GM23338 (cell line): ENCODE data around the gene TOP2A. TPM values are rescaled to one million over a fixed set of nuclear protein-coding genes. Genes with fewer than 3 reads are reported as not detected.
A peak's percentile ranks its signal among the peaks of the same experiment; 100 is the strongest.

Experiments
- ATAC-seq: fragments of 200-7000 bp; cut with Tn5 transposase; 3 replicates; pipeline ENCODE4 v1.9.1; 2020
- DNase-seq: peaks from one replicate; pipeline ENCODE4 v3.0.0-alpha.2; 2015; ENCODE audit warnings: low spot score
- H2AFZ ChIP-seq: fragments of 200-600 bp; sonication (generic); 2 replicates; pipeline ENCODE4 v1.8.0; 2016; ENCODE audit warnings: antibody characterized with exemption, mild to moderate bottlenecking, moderate library complexity
- H3F3A ChIP-seq: fragments of 200-600 bp; sonication (generic); replicated peaks from 2 replicates; pipeline ENCODE4 v1.8.0; 2017; ENCODE audit warnings: antibody characterized with exemption, mixed run types, low read depth
- H3K27ac ChIP-seq: fragments of 200-600 bp; sonication (generic); 2 replicates; pipeline ENCODE4 v1.6.1; 2016; ENCODE audit warnings: low read depth
- H3K27me3 ChIP-seq: fragments of 200-600 bp; sonication (generic); 2 replicates; pipeline ENCODE4 v1.8.0; 2016; ENCODE audit warnings: mild to moderate bottlenecking, mixed run types, moderate library complexity; ENCODE audit not compliant: insufficient read depth
- H3K36me3 ChIP-seq: fragments of 200-600 bp; sonication (generic); 2 replicates; pipeline ENCODE4 v1.8.0; 2016; ENCODE audit warnings: mild to moderate bottlenecking; ENCODE audit not compliant: insufficient read depth
- H3K4me1 ChIP-seq: fragments of 200-600 bp; sonication (generic); 2 replicates; pipeline ENCODE4 v1.8.0; 2016; ENCODE audit warnings: mild to moderate bottlenecking, moderate library complexity; ENCODE audit not compliant: insufficient read depth
- H3K4me2 ChIP-seq: fragments of 200-600 bp; sonication (generic); 2 replicates; pipeline ENCODE4 v1.7.1; 2017; ENCODE audit warnings: mixed run types
- H3K4me3 ChIP-seq: fragments of 200-600 bp; sonication (generic); 2 replicates; pipeline ENCODE4 v1.6.1; 2016; ENCODE audit warnings: mixed run types
- H3K79me2 ChIP-seq: fragments of 200-600 bp; sonication (generic); replicated peaks from 2 replicates; pipeline ENCODE4 v1.8.0; 2017; ENCODE audit warnings: mild to moderate bottlenecking; ENCODE audit not compliant: insufficient read depth
- H3K9me2 ChIP-seq: fragments of 200-600 bp; sonication (generic); 2 replicates; pipeline ENCODE4 v1.8.0; 2017; ENCODE audit not compliant: insufficient read depth
- H4K20me1 ChIP-seq: fragments of 200-600 bp; sonication (generic); replicated peaks from 2 replicates; pipeline ENCODE4 v1.8.0; 2017; ENCODE audit warnings: mild to moderate bottlenecking; ENCODE audit not compliant: insufficient read depth
- H3K27ac Mint-ChIP-seq: 2 replicates; pipeline ENCODE4 v1.8.0; 2020; ENCODE audit warnings: inconsistent platforms, mild to moderate bottlenecking, moderate library complexity, mixed read lengths
- H3K27me3 Mint-ChIP-seq: 3 replicates; pipeline ENCODE4 v1.8.0; 2022; ENCODE audit warnings: low read depth, mild to moderate bottlenecking, moderate library complexity, mixed read lengths, inconsistent platforms; ENCODE audit not compliant: insufficient read depth, poor library complexity
- H3K36me3 Mint-ChIP-seq: 3 replicates; pipeline ENCODE4 v1.8.0; 2021; ENCODE audit warnings: low read depth, mild to moderate bottlenecking, inconsistent platforms, moderate library complexity, mixed read lengths
- H3K4me1 Mint-ChIP-seq: 3 replicates; pipeline ENCODE4 v1.8.0; 2020; ENCODE audit warnings: mild to moderate bottlenecking, inconsistent platforms, mixed read lengths
- H3K4me3 Mint-ChIP-seq: 3 replicates; pipeline ENCODE4 v1.8.0; 2021; ENCODE audit warnings: moderate library complexity, mild to moderate bottlenecking, inconsistent platforms, mixed read lengths
- H3K9me3 Mint-ChIP-seq: 3 replicates; pipeline ENCODE4 v1.8.0; 2020; ENCODE audit warnings: moderate library complexity, mild to moderate bottlenecking, inconsistent platforms, mixed read lengths
- CREB1 ChIP-seq: fragments of 250-450 bp; sonication (Bioruptor Pico); IDR thresholded peaks from 2 replicates; pipeline ENCODE4 v1.5.0; 2020; ENCODE audit warnings: low read depth, mild to moderate bottlenecking, moderate library complexity
- EZH2 ChIP-seq: fragments of 200-600 bp; sonication (generic); IDR thresholded peaks from one replicate; pipeline ENCODE4 v1.8.0; 2017; ENCODE audit warnings: antibody characterized with exemption, mild to moderate bottlenecking, low read depth; ENCODE audit not compliant: unreplicated experiment
- JUNB ChIP-seq: IDR thresholded peaks from one replicate; pipeline ENCODE4 v1.6.1; 2016; ENCODE audit warnings: antibody characterized with exemption; ENCODE audit not compliant: unreplicated experiment
- NANOG ChIP-seq: IDR thresholded peaks from 2 replicates; pipeline ENCODE4 v1.6.1; 2016; ENCODE audit warnings: antibody characterized with exemption, borderline replicate concordance
- STAT1 ChIP-seq: IDR thresholded peaks from one replicate; pipeline ENCODE4 v1.6.1; 2016; ENCODE audit warnings: antibody characterized with exemption; ENCODE audit not compliant: unreplicated experiment
- ZNF114 ChIP-seq: fragments of 250-450 bp; sonication (Bioruptor Pico); IDR thresholded peaks from 2 replicates; pipeline ENCODE4 v1.5.0; 2020; ENCODE audit warnings: mild to moderate bottlenecking, moderate library complexity
- ZNF331 ChIP-seq: fragments of 250-450 bp; sonication (Bioruptor Pico); IDR thresholded peaks from 2 replicates; pipeline ENCODE4 v1.5.0; 2020; ENCODE audit warnings: low read depth, mild to moderate bottlenecking, moderate library complexity
- polyA plus RNA-seq: library from polyadenylated mRNA; unstranded; fragments of >200 nt; fragmentation: Nextera tagmentation; extraction: Ambion mirVana; gene quantifications from 2 replicates; pipeline ENCODE4 v1.2.1, GENCODE V29; 2016
- total RNA-seq: library from RNA; depleted of rRNA; stranded (reverse); fragments of >200 nt; shearing (Covaris generic); gene quantifications from 2 replicates; pipeline ENCODE4 v1.2.3, GENCODE V29; 2014
- TF ChIP-seq, protein P1 (sequence below), 2 experiments: fragments of 200-600 bp in 1 of 2; sonication (generic) in 1 of 2; conservative IDR thresholded peaks; 2 replicates each; pipeline versions ENCODE4 v1.5.1 to v1.6.1; 2016 to 2017; ENCODE audit warnings: antibody characterized with exemption in 2 of 2, low read depth in 2 of 2, mild to moderate bottlenecking in 2 of 2, moderate library complexity in 1 of 2
- TF ChIP-seq, protein P2 (sequence below): IDR thresholded peaks from one replicate; pipeline ENCODE4 v1.6.1; 2018; ENCODE audit warnings: antibody characterized with exemption; ENCODE audit not compliant: unreplicated experiment
- TF ChIP-seq, protein P3 (sequence below): fragments of 250-450 bp; sonication (Bioruptor Pico); IDR thresholded peaks from 2 replicates; pipeline ENCODE4 v1.5.0; 2020; ENCODE audit warnings: mild to moderate bottlenecking, moderate library complexity

Gene TOP2A
- total and polyA plus RNA-seq, 2 experiments from 2014 or later = 263 to 442 TPM

- peaks cover 61% of the 10 kb centered on the region for H3K4me1 Mint-ChIP-seq
- Histone ChIP-seq H2AFZ (no peak overlapping the region), H3K4me1 (peaks cover 41% of the 10 kb centered on the region), H3K4me2 (no peak overlapping the region), H3K36me3 (no peaks in the 10 kb centered on the region), H3K9me2 (no peaks in the 10 kb centered on the region), H3F3A (0 out of 2 replicates have a peak, but pooled peaks cover 6% of the 10 kb centered on the region), H3K27me3 (no peaks in the 10 kb centered on the region), H3K4me3 (no peak overlapping the region), H3K27ac (no peak overlapping the region), H3K79me2 (no peaks in the 10 kb centered on the region), H4K20me1 (no peaks in the 10 kb centered on the region)
- peaks cover 29% of the 10 kb centered on the region for H3K27me3 Mint-ChIP-seq
- H3K9me3 Mint-ChIP-seq = peaks cover 3% of the 10 kb centered on the region; the same call in 2 of the 3 replicates
- peaks cover 16% of the 10 kb centered on the region for H3K36me3 Mint-ChIP-seq
- ATAC-seq = no peak
- H3K27ac Mint-ChIP-seq = 0 out of 2 replicates have a peak overlapping the region, but pooled peaks have one; percentile 70
- no peak overlapping the region; the same call in 2 of the 3 replicates for H3K4me3 Mint-ChIP-seq
- TF ChIP-seq CREB1 = no peak
- no peak for TF ChIP-seq ZNF114
- TF ChIP-seq NANOG = no peak
- no peak for TF ChIP-seq STAT1
- no peak for DNase-seq
Measured at GRCh38 chr17:40460968-40461731, 43.5 kb upstream of the TOP2A start.

DNA sequence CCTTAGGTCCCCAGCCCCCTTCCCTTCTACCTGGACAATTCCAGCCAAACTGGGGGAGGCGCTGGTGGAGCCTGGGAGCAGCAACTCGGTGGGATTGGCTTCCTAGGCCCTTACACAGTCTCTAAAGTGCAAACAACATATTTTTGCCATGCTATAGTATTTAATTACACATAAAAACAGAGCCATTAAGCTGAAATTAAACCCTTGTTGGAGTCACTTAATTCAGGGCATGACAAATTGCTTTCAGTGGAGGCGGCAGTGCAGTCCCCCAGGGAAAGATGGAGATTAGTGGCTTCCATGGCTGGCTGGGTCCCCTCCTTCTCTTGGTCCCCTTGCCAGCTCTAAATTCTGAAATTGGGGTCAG is 42.9 kb upstream of the TOP2A start:
- peaks cover 57% of the 10 kb centered on the region for H3K4me1 Mint-ChIP-seq
- TF ChIP-seq ZNF114 (no peak), CREB1 (no peak), JUNB (no peak), ZNF331 (CRISPR knock-in tag) (no peak), EZH2 (no peak), STAT1 (no peak)
- TF ChIP-seq, protein P1, sequence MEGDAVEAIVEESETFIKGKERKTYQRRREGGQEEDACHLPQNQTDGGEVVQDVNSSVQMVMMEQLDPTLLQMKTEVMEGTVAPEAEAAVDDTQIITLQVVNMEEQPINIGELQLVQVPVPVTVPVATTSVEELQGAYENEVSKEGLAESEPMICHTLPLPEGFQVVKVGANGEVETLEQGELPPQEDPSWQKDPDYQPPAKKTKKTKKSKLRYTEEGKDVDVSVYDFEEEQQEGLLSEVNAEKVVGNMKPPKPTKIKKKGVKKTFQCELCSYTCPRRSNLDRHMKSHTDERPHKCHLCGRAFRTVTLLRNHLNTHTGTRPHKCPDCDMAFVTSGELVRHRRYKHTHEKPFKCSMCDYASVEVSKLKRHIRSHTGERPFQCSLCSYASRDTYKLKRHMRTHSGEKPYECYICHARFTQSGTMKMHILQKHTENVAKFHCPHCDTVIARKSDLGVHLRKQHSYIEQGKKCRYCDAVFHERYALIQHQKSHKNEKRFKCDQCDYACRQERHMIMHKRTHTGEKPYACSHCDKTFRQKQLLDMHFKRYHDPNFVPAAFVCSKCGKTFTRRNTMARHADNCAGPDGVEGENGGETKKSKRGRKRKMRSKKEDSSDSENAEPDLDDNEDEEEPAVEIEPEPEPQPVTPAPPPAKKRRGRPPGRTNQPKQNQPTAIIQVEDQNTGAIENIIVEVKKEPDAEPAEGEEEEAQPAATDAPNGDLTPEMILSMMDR (conservative IDR thresholded peaks at IDR 0.05; ENCODE audit: low read depth in 2 of 2) = no peak; a peak in 1 of 4 replicates
- TF ChIP-seq, protein P2, sequence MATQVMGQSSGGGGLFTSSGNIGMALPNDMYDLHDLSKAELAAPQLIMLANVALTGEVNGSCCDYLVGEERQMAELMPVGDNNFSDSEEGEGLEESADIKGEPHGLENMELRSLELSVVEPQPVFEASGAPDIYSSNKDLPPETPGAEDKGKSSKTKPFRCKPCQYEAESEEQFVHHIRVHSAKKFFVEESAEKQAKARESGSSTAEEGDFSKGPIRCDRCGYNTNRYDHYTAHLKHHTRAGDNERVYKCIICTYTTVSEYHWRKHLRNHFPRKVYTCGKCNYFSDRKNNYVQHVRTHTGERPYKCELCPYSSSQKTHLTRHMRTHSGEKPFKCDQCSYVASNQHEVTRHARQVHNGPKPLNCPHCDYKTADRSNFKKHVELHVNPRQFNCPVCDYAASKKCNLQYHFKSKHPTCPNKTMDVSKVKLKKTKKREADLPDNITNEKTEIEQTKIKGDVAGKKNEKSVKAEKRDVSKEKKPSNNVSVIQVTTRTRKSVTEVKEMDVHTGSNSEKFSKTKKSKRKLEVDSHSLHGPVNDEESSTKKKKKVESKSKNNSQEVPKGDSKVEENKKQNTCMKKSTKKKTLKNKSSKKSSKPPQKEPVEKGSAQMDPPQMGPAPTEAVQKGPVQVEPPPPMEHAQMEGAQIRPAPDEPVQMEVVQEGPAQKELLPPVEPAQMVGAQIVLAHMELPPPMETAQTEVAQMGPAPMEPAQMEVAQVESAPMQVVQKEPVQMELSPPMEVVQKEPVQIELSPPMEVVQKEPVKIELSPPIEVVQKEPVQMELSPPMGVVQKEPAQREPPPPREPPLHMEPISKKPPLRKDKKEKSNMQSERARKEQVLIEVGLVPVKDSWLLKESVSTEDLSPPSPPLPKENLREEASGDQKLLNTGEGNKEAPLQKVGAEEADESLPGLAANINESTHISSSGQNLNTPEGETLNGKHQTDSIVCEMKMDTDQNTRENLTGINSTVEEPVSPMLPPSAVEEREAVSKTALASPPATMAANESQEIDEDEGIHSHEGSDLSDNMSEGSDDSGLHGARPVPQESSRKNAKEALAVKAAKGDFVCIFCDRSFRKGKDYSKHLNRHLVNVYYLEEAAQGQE = no peak
- TF ChIP-seq, protein P3, sequence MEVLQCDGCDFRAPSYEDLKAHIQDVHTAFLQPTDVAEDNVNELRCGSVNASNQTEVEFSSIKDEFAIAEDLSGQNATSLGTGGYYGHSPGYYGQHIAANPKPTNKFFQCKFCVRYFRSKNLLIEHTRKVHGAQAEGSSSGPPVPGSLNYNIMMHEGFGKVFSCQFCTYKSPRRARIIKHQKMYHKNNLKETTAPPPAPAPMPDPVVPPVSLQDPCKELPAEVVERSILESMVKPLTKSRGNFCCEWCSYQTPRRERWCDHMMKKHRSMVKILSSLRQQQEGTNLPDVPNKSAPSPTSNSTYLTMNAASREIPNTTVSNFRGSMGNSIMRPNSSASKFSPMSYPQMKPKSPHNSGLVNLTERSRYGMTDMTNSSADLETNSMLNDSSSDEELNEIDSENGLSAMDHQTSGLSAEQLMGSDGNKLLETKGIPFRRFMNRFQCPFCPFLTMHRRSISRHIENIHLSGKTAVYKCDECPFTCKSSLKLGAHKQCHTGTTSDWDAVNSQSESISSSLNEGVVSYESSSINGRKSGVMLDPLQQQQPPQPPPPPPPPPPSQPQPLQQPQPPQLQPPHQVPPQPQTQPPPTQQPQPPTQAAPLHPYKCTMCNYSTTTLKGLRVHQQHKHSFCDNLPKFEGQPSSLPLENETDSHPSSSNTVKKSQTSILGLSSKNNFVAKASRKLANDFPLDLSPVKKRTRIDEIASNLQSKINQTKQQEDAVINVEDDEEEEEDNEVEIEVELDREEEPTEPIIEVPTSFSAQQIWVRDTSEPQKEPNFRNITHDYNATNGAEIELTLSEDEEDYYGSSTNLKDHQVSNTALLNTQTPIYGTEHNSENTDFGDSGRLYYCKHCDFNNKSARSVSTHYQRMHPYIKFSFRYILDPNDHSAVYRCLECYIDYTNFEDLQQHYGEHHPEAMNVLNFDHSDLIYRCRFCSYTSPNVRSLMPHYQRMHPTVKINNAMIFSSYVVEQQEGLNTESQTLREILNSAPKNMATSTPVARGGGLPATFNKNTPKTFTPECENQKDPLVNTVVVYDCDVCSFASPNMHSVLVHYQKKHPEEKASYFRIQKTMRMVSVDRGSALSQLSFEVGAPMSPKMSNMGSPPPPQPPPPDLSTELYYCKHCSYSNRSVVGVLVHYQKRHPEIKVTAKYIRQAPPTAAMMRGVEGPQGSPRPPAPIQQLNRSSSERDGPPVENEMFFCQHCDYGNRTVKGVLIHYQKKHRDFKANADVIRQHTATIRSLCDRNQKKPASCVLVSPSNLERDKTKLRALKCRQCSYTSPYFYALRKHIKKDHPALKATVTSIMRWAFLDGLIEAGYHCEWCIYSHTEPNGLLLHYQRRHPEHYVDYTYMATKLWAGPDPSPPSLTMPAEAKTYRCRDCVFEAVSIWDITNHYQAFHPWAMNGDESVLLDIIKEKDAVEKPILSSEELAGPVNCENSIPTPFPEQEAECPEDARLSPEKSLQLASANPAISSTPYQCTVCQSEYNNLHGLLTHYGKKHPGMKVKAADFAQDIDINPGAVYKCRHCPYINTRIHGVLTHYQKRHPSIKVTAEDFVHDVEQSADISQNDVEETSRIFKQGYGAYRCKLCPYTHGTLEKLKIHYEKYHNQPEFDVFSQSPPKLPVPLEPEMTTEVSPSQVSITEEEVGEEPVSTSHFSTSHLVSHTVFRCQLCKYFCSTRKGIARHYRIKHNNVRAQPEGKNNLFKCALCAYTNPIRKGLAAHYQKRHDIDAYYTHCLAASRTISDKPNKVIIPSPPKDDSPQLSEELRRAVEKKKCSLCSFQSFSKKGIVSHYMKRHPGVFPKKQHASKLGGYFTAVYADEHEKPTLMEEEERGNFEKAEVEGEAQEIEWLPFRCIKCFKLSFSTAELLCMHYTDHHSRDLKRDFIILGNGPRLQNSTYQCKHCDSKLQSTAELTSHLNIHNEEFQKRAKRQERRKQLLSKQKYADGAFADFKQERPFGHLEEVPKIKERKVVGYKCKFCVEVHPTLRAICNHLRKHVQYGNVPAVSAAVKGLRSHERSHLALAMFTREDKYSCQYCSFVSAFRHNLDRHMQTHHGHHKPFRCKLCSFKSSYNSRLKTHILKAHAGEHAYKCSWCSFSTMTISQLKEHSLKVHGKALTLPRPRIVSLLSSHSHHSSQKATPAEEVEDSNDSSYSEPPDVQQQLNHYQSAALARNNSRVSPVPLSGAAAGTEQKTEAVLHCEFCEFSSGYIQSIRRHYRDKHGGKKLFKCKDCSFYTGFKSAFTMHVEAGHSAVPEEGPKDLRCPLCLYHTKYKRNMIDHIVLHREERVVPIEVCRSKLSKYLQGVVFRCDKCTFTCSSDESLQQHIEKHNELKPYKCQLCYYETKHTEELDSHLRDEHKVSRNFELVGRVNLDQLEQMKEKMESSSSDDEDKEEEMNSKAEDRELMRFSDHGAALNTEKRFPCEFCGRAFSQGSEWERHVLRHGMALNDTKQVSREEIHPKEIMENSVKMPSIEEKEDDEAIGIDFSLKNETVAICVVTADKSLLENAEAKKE = no peak

More for the DNA sequence above, 42.9 kb upstream of the TOP2A start:
- Mint-ChIP-seq H3K36me3 (peaks cover 21% of the 10 kb centered on the region), H3K4me3 (no peak overlapping the region), H3K27ac (no peak overlapping the region), H3K27me3 (peaks cover 32% of the 10 kb centered on the region), H3K9me3 (peaks cover 3% of the 10 kb centered on the region; the same call in 1 of the 3 replicates)
- Histone ChIP-seq H3K27me3 (no peaks in the 10 kb centered on the region), H3K4me2 (no peak overlapping the region), H3K79me2 (no peaks in the 10 kb centered on the region), H2AFZ (no peak overlapping the region), H4K20me1 (no peaks in the 10 kb centered on the region), H3K4me1 (peaks cover 39% of the 10 kb centered on the region), H3K9me2 (no peaks in the 10 kb centered on the region), H3K4me3 (no peak overlapping the region), H3K36me3 (no peaks in the 10 kb centered on the region), H3K27ac (no peak overlapping the region), H3F3A (0 out of 2 replicates have a peak, but pooled peaks cover 6% of the 10 kb centered on the region)
- ATAC-seq (no peak), DNase-seq (no peak)
